Panc1 (cell line): ENCODE measurements around the gene PITRM1. TPM values are rescaled to one million over a fixed set of nuclear protein-coding genes. Genes with fewer than 3 reads are reported as not detected.

Experiments used
- ATAC-seq: fragments of 200-7000 bp; cut with Tn5 transposase; 2 replicates; pipeline ENCODE4 v1.9.1; 2020; ENCODE audit warnings: mild to moderate bottlenecking, moderate library complexity
- BruUV-seq: library from RNA; stranded (reverse); fragments of 400-500 nt; replicated peaks from 2 replicates; lab custom pipeline; 2021; lab: Mats Ljungman, UMichigan
- CTCF ChIA-PET: fragments of 300-600 bp; sonication (Branson Sonifier 250); formaldehyde crosslinking; loops from one replicate; lab custom pipeline; 2022; ENCODE audit warnings: antibody characterized with exemption; lab: Charles Lee
- POLR2A ChIA-PET: fragments of 300-600 bp; sonication (Branson Sonifier 250); formaldehyde crosslinking; loops from one replicate; lab custom pipeline; 2022; ENCODE audit warnings: antibody characterized with exemption; lab: Charles Lee
- DNase-seq: peaks from one replicate; pipeline ENCODE4 v3.0.0-alpha.2; 2010; ENCODE audit warnings: low read depth, low spot score
- H3K27ac ChIP-seq: 2 replicates; pipeline ENCODE4 v1.5.1; 2011; ENCODE audit warnings: mild to moderate bottlenecking, low read length, inconsistent platforms
- H3K27me3 ChIP-seq: fragments of 200-500 bp; sonication (Bioruptor generic); 2 replicates; pipeline ENCODE4 v1.6.0; 2014; ENCODE audit warnings: low read length, inconsistent platforms; ENCODE audit not compliant: control insufficient read depth, insufficient read depth
- H3K36me3 ChIP-seq: fragments of 200-500 bp; sonication (Bioruptor generic); 2 replicates; pipeline ENCODE4 v1.5.1; 2014; ENCODE audit warnings: inconsistent platforms, mild to moderate bottlenecking, low read length, moderate library complexity; ENCODE audit not compliant: control insufficient read depth, insufficient read depth
- H3K4me1 ChIP-seq: 2 replicates; pipeline ENCODE4 v1.5.1; 2011; ENCODE audit warnings: inconsistent platforms, mild to moderate bottlenecking, low read length, moderate library complexity; ENCODE audit not compliant: control insufficient read depth, insufficient read depth
- H3K4me3 ChIP-seq, 2 experiments: 2 replicates each; pipeline ENCODE4 v1.5.1; 2011 to 2012; ENCODE audit warnings: low read depth in 2 of 2, low read length in 2 of 2, mild to moderate bottlenecking in 2 of 2, inconsistent platforms in 1 of 2, moderate library complexity in 1 of 2
- H3K9me3 ChIP-seq: fragments of 200-500 bp; sonication (Bioruptor generic); 2 replicates; pipeline ENCODE4 v1.5.1; 2014; ENCODE audit warnings: low read depth, mild to moderate bottlenecking, inconsistent platforms, low read length, moderate library complexity; ENCODE audit not compliant: control insufficient read depth, insufficient read depth
- POLR2AphosphoS5 ChIP-seq: IDR thresholded peaks from 2 replicates; pipeline ENCODE4 v1.6.1; 2012; ENCODE audit warnings: mild to moderate bottlenecking, low read depth, low read length, moderate library complexity
- REST ChIP-seq, 2 experiments: IDR thresholded peaks; 2 replicates each; pipeline ENCODE4 v1.6.1; 2011 to 2012; ENCODE audit warnings: low read depth in 2 of 2, control low read depth in 1 of 2, low read length in 1 of 2, mild to moderate bottlenecking in 1 of 2, moderate library complexity in 1 of 2; ENCODE audit not compliant: insufficient read depth in 1 of 2
- SIN3A ChIP-seq: IDR thresholded peaks from 2 replicates; pipeline ENCODE4 v1.6.1; 2012; ENCODE audit warnings: low read depth, mild to moderate bottlenecking, low read length, moderate library complexity, borderline replicate concordance; ENCODE audit not compliant: insufficient read depth
- TCF7L2 ChIP-seq: IDR thresholded peaks from 2 replicates; pipeline ENCODE4 v1.6.1; 2011; ENCODE audit warnings: mild to moderate bottlenecking, low read depth, low read length, inconsistent platforms
- in situ Hi-C: cut with HindIII; loops from 2 replicates; pipeline ENCODE4 v1.10.0; 2016; ENCODE audit warnings: low sequenced_read_pairs, low pct_unique_long_range_greater_than_20kb
- intact Hi-C: fragments of 100-400 bp; cut with micrococcal nuclease; formaldehyde crosslinking; loops from one replicate; pipeline ENCODE4 v1.10.0; 2022; ENCODE audit not compliant: unreplicated experiment
- total RNA-seq: library from RNA; stranded (reverse); gene quantifications from one replicate; pipeline ENCODE4 v1.2.1, GENCODE V29; 2021; ENCODE audit not compliant: unreplicated experiment
- TF ChIP-seq, protein P1 (sequence below): fragments of 450-650 bp; IDR thresholded peaks from 2 replicates; pipeline ENCODE4 v1.5.1; 2017; ENCODE audit warnings: mild to moderate bottlenecking

Gene PITRM1
- total RNA-seq, 1 experiment from 2014 or later, result 63.5 TPM

DNA sequence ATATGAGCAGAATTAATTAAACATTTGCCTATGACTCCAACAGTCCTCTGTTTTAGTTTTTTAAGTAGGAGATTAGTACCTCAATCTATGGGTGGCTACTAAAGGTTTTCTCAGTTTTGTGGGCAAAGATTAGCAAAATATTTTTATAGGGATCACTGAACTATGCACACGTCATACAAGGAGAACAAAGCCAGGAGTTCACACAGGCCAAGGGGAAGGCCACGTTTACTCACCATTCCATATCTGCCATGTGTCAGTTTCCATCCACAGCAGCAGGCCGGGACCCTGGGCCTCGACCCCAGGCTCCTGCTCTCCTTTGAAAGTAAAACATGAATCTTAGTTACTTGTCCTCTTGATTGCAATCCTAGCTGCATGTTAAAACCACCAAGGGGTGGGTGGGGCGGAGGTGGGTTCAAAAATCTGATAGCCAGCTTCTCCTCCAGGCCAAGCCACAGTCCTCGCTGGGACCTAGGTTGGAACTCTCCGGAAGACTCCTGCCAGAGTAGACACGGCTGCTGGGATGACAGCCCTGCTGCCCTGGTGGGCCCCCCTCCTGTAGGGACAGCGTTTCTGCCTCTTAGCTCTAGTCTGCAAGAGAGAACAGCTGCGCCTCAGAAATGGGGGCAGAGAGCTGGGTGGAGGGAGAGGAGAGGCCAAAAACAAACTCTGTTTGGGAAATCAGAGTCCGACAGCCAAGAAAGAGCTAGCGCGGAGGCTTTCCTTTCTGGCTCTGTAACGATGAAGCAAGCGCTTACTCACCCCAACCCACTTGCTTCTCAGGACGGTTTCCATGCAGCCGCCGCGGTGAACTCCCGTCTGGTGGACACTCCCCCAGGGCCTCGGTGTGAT, 35.6 kb downstream of the PITRM1 start:
- H3K27me3 ChIP-seq, result no peaks in the 10 kb centered on the region
- DNase-seq (no peak), ATAC-seq (no peak)
- no peaks in the 10 kb centered on the region for H3K9me3 ChIP-seq
- in situ Hi-C loops (no loop called here), intact Hi-C loops (no loop called here)
- H3K4me3 ChIP-seq, result no peak overlapping the region
- peaks cover 5% of the 10 kb centered on the region for H3K36me3 ChIP-seq
- TF ChIP-seq REST (IDR thresholded peaks at IDR 0.05; ENCODE audit: insufficient read depth in 1 of 2, low read depth in 2 of 2, low read length in 1 of 2), result no peak
- TF ChIP-seq, protein P1, sequence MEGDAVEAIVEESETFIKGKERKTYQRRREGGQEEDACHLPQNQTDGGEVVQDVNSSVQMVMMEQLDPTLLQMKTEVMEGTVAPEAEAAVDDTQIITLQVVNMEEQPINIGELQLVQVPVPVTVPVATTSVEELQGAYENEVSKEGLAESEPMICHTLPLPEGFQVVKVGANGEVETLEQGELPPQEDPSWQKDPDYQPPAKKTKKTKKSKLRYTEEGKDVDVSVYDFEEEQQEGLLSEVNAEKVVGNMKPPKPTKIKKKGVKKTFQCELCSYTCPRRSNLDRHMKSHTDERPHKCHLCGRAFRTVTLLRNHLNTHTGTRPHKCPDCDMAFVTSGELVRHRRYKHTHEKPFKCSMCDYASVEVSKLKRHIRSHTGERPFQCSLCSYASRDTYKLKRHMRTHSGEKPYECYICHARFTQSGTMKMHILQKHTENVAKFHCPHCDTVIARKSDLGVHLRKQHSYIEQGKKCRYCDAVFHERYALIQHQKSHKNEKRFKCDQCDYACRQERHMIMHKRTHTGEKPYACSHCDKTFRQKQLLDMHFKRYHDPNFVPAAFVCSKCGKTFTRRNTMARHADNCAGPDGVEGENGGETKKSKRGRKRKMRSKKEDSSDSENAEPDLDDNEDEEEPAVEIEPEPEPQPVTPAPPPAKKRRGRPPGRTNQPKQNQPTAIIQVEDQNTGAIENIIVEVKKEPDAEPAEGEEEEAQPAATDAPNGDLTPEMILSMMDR, result no peak
- TF ChIP-seq TCF7L2, result no peak
- no peak for TF ChIP-seq POLR2AphosphoS5
- TF ChIP-seq SIN3A, result no peak
- ChIA-PET POLR2A (no interaction called here), CTCF (interaction anchor here (0.5 kb wide), 1 partner anchor 16 kb away, joined by 9 read pairs; no protein-coding TSS in a partner anchor)
- BruUV-seq, result no TSS peak
- no peak overlapping the region for H3K27ac ChIP-seq
- H3K4me1 ChIP-seq, result no peaks in the 10 kb centered on the region

- no peaks in the 10 kb centered on the region for H3K9me3 ChIP-seq
- TF ChIP-seq REST (IDR thresholded peaks at IDR 0.05; ENCODE audit: insufficient read depth in 1 of 2, low read depth in 2 of 2, low read length in 1 of 2) (no peak), POLR2AphosphoS5 (no peak), TCF7L2 (no peak), SIN3A (no peak)
- TF ChIP-seq, protein P1, result no peak
- ATAC-seq, result no peak
- CTCF ChIA-PET, result no interaction called here
- intact Hi-C loops (no loop called here), in situ Hi-C loops (no loop called here)
- peaks cover 5% of the 10 kb centered on the region for H3K36me3 ChIP-seq
- H3K4me1 ChIP-seq, result no peaks in the 10 kb centered on the region
- BruUV-seq, result no TSS peak
- H3K27me3 ChIP-seq, result no peaks in the 10 kb centered on the region
- no peak for DNase-seq
- POLR2A ChIA-PET, result no interaction called here
- no peak overlapping the region for H3K4me3 ChIP-seq
- H3K27ac ChIP-seq, result no peak overlapping the region
Observed at GRCh38 chr10:3136336-3136735, 36.2 kb downstream of the PITRM1 start.
